Measurements from ENCODE around the gene DTX4.

Gene DTX4

DNA sequence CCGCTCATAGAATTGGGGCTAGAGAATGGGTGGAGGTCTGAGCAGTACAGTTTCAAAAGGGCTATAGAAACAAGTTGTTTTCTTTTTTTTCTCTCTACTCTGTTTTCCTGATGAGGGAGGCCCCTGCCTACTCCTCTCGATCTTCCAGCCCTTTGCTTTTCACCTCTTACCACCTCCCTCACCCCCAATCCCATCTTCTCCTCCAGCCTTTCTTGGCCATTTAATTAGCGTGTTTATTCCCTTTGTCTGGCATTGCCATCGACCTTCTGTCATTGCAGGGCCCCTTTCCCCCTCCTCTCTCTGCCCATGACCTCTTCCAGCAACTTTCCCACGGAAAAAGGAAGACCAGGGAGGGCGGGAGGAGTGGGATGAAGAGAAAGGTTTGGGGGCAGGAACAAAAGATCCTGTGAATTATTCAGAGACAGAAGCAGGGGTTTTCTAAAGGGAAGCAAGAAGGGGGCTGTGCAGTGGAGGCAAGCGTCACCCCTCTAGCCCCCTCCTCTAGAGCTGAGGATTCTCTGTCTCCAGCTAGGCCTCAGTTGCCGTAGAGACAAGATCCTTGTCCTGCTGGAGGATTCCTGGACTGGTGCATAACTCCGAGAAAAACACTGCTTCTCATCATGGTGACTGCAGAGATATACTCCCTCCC, 12.9 kb downstream of the DTX4 start:
- Histone ChIP-seq H3K4me1 (ENCODE audit: insufficient read depth, low read length, severe bottlenecking) (peaks cover 14% of the 10 kb centered on the region), H3K9me2 (ENCODE audit: low read depth, low read length) (no peaks in the 10 kb centered on the region), H3K4me3 (ENCODE audit: low read depth, low read length, poor library complexity, severe bottlenecking) (no peak overlapping the region), H3K36me3 (ENCODE audit: insufficient read depth, low read length) (no peaks in the 10 kb centered on the region), H3K27ac (ENCODE audit: low read depth, low read length, poor library complexity, severe bottlenecking) (no peak overlapping the region), H3K9ac (ENCODE audit: low read length) (no peak overlapping the region), H3K27me3 (ENCODE audit: insufficient read depth, low read length) (no peaks in the 10 kb centered on the region), H4K20me1 (ENCODE audit: insufficient read depth, low read length) (no peaks in the 10 kb centered on the region), H3K79me2 (ENCODE audit: insufficient read depth, low read length) (no peaks in the 10 kb centered on the region), H3K9me3 (ENCODE audit: low read length) (no peaks in the 10 kb centered on the region), H2AFZ (ENCODE audit: low read length) (no peak overlapping the region), H3K4me2 (ENCODE audit: low read length) (no peak overlapping the region), H3F3A (ENCODE audit: insufficient read depth, low read length) (no peaks in the 10 kb centered on the region)
- TF ChIP-seq EZH2 (IDR thresholded peaks at IDR 0.05; ENCODE audit: borderline replicate concordance, low read length) = no peak
- TF ChIP-seq, protein P1, sequence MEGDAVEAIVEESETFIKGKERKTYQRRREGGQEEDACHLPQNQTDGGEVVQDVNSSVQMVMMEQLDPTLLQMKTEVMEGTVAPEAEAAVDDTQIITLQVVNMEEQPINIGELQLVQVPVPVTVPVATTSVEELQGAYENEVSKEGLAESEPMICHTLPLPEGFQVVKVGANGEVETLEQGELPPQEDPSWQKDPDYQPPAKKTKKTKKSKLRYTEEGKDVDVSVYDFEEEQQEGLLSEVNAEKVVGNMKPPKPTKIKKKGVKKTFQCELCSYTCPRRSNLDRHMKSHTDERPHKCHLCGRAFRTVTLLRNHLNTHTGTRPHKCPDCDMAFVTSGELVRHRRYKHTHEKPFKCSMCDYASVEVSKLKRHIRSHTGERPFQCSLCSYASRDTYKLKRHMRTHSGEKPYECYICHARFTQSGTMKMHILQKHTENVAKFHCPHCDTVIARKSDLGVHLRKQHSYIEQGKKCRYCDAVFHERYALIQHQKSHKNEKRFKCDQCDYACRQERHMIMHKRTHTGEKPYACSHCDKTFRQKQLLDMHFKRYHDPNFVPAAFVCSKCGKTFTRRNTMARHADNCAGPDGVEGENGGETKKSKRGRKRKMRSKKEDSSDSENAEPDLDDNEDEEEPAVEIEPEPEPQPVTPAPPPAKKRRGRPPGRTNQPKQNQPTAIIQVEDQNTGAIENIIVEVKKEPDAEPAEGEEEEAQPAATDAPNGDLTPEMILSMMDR (IDR thresholded peaks at IDR 0.05; ENCODE audit: low read length) = no peak

DNA sequence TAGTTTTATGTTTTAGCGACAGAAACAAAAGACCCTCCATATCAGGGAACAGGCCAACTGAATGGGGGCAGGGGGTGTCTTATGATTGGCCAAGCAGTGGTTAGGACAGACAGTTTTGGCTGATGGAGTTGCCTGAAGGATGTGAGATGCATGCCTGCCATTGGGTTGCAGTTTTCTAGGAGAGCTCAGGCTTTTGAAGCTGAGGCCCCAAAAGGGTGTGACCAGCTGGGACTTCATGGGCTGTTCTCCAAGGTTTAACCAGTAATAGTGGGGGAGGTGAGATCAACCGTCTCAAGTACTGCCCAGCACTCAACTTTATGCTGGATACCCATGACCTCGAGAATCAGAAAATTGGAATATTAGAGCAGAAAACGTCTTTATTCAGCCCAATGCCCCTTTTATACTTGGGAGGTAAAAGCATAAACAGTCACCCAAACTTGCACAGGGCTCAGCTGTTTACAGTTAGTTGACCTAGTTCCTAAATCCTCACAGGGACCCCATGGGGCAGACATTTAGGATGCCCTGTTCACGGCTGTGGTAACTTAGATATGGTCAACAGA, 13.5 kb downstream of the DTX4 start:
- Histone ChIP-seq H3K27me3 (ENCODE audit: insufficient read depth, low read length) (no peaks in the 10 kb centered on the region), H3K27ac (ENCODE audit: low read depth, low read length, poor library complexity, severe bottlenecking) (no peak overlapping the region), H3K9me3 (ENCODE audit: low read length) (no peaks in the 10 kb centered on the region)

DNA sequence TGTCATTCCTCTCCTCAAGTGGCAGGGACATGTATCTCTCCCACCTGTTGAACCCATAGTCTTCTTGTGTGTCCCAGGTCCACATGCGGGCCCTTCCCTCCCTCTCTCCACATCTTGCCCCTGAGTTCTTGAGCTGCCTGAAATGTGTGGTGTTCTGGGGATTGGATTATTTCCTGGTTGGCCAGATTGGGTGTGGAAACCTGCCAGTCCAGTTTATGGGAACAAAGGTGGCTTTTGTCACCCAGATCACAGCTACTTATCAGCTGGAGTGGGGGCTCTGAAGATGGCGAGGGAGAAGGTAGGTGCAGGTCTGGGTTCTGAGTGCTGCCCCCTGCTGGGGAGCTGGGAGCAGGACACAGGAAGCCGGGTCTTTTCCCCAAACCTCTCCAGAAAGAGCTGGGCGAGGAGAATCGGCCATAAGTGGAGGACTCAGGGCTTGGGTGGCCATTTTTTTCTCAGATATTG, 14.2 kb downstream of the DTX4 start:
- H3K4me1 ChIP-seq (ENCODE audit: insufficient read depth, low read length, severe bottlenecking) = peaks cover 14% of the 10 kb centered on the region
- no peaks in the 10 kb centered on the region for H4K20me1 ChIP-seq (ENCODE audit: insufficient read depth, low read length)
- TF ChIP-seq, protein P1 (IDR thresholded peaks at IDR 0.05; ENCODE audit: low read length) = peak; percentile 90
- TF ChIP-seq EZH2 (IDR thresholded peaks at IDR 0.05; ENCODE audit: borderline replicate concordance, low read length) = no peak
- no peaks in the 10 kb centered on the region for H3K9me3 ChIP-seq (ENCODE audit: low read length)
- no peaks in the 10 kb centered on the region for H3K79me2 ChIP-seq (ENCODE audit: insufficient read depth, low read length)
- H3K27me3 ChIP-seq (ENCODE audit: insufficient read depth, low read length) = no peaks in the 10 kb centered on the region
- no peak overlapping the region for H3K9ac ChIP-seq (ENCODE audit: low read length)
- no peak overlapping the region for H3K27ac ChIP-seq (ENCODE audit: low read depth, low read length, poor library complexity, severe bottlenecking)
- no peak overlapping the region for H3K4me3 ChIP-seq (ENCODE audit: low read depth, low read length, poor library complexity, severe bottlenecking)
- H3K9me2 ChIP-seq (ENCODE audit: low read depth, low read length) = no peaks in the 10 kb centered on the region
- no peaks in the 10 kb centered on the region for H3F3A ChIP-seq (ENCODE audit: insufficient read depth, low read length)
- no peak overlapping the region for H2AFZ ChIP-seq (ENCODE audit: low read length)
- H3K4me2 ChIP-seq (ENCODE audit: low read length) = no peak overlapping the region
- no peaks in the 10 kb centered on the region for H3K36me3 ChIP-seq (ENCODE audit: insufficient read depth, low read length)

More for the DNA sequence above, 13.5 kb downstream of the DTX4 start:
- Histone ChIP-seq H3K9me2 (ENCODE audit: low read depth, low read length) (no peaks in the 10 kb centered on the region), H3F3A (ENCODE audit: insufficient read depth, low read length) (no peaks in the 10 kb centered on the region), H4K20me1 (ENCODE audit: insufficient read depth, low read length) (no peaks in the 10 kb centered on the region), H3K36me3 (ENCODE audit: insufficient read depth, low read length) (no peaks in the 10 kb centered on the region), H3K4me3 (ENCODE audit: low read depth, low read length, poor library complexity, severe bottlenecking) (no peak overlapping the region), H3K9ac (ENCODE audit: low read length) (no peak overlapping the region), H3K4me2 (ENCODE audit: low read length) (no peak overlapping the region), H3K79me2 (ENCODE audit: insufficient read depth, low read length) (no peaks in the 10 kb centered on the region), H2AFZ (ENCODE audit: low read length) (no peak overlapping the region), H3K4me1 (ENCODE audit: insufficient read depth, low read length, severe bottlenecking) (peaks cover 14% of the 10 kb centered on the region)
- no peak for TF ChIP-seq EZH2 (IDR thresholded peaks at IDR 0.05; ENCODE audit: borderline replicate concordance, low read length)
- TF ChIP-seq, protein P1 (IDR thresholded peaks at IDR 0.05; ENCODE audit: low read length) = no peak
